GF-D8 (cell line): Measurements from ENCODE around the gene HTT-AS.
"Not testable (repeated sequence)": the region's sequence is repeated elsewhere in the genome, so short reads cannot be mapped to it uniquely, and the experiment has no call there.

Source experiments
- DNase-seq: peaks from one replicate; lab custom pipeline; 2025; lab: John Stamatoyannopoulos, UW

Gene HTT-AS

DNA sequence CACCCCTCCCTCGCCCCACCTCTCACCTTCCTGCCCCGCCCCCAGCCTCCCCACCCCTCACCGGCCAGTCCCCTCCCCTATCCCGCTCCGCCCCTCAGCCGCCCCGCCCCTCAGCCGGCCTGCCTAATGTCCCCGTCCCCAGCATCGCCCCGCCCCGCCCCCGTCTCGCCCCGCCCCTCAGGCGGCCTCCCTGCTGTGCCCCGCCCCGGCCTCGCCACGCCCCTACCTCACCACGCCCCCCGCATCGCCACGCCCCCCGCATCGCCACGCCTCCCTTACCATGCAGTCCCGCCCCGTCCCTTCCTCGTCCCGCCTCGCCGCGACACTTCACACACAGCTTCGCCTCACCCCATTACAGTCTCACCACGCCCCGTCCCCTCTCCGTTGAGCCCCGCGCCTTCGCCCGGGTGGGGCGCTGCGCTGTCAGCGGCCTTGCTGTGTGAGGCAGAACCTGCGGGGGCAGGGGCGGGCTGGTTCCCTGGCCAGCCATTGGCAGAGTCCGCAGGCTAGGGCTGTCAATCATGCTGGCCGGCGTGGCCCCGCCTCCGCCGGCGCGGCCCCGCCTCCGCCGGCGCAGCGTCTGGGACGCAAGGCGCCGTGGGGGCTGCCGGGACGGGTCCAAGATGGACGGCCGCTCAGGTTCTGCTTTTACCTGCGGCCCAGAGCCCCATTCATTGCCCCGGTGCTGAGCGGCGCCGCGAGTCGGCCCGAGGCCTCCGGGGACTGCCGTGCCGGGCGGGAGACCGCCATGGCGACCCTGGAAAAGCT, at the start of gene HTT-AS, which contains the start of gene HTT:
Gene HTT-AS, minus strand, starts transcription at position 461 of the 768 bp plus-strand sequence.
Gene HTT, plus strand, starts transcription at position 604 of the 768 bp plus-strand sequence. Its CDS starts 145 bp downstream, at position 749.
- DNase-seq: peak; percentile 76

DNA sequence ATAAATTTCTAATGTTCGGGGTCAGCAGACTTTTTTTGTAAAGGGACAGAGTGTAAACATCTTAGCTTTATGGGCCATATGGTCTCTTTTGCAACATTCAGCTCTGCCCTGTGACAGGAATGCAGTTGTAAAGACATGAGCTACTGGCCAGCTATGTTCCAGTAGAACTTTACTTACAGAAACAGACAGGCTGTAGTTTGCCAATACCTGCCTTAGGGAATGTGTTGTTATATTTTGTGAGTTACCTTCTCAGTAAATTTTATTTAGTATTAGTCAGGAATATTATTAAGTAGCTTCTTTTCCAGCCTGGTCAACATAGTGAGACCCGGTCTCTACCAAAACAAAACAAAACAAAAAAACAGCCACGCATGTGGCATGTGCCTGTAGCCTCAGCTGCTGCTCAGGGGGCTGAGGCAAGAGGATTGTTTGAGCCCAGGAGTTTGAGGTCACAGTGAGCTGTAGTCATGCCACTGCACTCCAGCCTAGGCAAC, 48.9 kb upstream of the HTT-AS start:
- peak; percentile 50 for DNase-seq

DNA sequence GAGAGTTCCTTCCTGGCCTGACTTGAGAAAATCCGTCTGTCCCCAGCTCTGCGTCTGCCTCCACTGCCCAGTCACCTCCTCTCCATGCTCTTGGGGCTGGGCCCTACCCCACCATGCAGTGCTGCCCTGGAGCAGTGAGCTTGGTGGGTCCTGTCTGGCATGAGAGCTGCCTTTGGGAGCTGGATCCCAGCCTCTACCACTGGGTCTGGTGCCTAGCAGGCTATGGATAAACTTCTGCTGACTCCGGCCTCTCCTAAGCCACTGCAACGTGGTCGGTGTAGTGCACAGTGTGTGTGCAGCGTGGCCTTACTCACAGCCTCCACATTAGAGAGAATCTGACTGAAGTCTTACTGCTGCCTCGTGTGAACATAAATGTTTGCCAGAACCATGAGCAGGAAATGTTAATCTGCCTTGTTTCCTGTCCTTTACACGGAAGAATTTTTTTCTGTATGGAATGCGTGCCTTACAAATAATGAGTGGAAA, 47.8 kb upstream of the HTT-AS start:
- peak; percentile 29 for DNase-seq

DNA sequence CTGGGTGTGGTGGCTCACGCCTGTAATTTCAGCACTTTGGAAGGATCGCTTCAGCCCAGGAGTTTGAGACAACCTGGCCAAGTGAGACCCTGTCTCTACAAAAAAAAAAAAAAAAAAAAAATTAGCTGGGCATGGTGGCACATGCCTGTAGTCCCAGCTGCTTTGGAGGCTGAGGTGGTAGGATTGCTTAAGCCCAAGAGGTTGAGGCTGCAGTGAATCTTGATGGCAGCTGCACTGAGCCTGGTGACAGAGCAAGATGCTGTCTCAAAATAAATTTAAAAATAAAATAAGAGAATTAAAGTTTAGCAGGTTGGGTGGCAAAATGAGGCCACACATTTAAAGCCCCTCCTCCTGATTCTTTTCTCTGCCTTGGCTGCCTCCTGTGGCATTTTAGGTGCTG, 47.3 kb upstream of the HTT-AS start:
- peak; percentile 33 for DNase-seq

GRCh38 chr4:3121110-3121509, 46.8 kb upstream of the HTT-AS start:
- DNase-seq: peak; percentile 90

- DNase-seq: no peak
Measured at GRCh38 chr4:3119464-3119863, 45.1 kb upstream of the HTT-AS start.

DNA sequence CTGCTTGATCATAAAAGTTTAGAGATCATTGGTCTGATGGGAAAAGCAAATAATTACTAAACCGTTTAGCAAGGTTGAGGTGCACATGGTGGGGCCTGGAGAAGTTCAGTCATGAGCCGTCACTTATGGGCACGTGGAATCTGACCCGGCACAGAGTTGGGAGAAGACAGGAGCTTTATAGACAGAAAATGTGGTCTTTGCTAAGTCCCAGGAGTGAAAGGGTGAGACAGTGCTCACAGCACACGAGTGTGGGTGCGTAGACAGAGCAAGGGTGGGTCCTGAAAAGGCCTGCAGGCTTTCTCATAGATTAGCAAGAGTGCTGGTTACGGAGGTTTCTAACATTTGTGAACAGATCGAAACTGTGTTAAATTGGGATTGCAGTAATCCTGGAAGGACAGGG, 44.0 kb upstream of the HTT-AS start:
- no peak for DNase-seq

DNA sequence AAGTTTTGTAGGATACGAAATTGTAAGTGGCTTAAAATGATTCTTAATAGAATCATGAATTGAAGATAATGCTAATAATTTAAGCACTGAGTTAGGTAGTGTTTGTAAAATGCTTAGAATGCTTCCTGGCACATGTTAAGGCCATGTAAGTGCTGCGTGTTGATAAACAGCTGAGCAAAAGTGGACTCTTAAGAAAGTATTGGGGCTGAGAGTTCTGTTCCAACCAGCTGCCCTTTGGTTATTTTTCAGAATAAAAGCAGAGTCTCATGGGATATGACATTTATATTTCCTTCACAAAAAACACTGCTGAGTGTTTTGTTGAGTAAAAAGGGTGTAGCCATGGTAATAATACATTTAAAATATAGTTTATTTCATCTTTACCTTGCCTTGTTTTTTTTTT, 42.6 kb upstream of the HTT-AS start:
- DNase-seq: no peak

DNA sequence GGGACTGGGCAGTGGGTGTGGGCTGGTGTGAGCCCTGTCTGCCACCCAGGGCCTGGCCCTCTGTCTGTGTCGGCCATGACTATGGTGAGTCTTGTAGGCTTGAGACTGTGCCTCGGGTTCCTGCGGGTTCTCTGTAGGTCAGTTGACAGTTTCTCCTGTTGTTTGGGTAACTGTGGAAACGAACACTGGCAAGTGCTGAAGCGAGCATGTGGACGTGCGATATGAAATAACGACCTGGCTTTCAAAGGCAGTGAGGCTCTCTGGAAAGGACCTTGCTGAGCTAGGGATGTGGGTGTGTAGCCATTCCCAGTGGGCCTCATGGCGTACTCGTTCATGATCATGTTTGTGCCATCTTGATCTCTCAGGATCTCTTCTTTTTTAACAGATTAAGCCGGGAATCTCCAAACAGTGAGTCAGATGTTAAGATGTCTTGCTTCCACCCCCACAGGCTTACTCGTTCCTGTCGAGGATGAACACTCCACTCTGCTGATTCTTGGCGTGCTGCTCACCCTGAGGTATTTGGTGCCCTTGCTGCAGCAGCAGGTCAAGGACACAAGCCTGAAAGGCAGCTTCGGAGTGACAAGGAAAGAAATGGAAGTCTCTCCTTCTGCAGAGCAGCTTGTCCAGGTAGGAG, 41.4 kb upstream of the HTT-AS start:
- no peak for DNase-seq

DNA sequence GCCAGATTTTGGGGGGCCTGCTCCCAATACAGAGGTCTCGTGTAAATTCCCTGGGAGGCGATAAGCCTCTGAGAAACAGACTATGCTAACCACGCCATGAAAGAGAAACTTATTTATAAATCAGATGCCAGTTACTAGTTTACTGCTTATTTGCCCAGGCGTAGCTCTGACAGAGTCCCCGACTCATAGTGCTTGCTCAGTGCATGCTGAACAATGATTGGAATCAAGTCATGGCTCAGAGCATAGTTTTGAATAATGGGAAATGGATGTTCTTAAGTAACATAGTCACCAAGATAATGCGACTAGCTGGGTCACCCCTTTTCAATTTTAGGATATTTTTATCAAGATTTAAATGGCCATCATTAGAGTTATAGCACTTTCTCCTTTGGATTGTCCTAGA, 40.0 kb upstream of the HTT-AS start:
- DNase-seq: no peak

DNA sequence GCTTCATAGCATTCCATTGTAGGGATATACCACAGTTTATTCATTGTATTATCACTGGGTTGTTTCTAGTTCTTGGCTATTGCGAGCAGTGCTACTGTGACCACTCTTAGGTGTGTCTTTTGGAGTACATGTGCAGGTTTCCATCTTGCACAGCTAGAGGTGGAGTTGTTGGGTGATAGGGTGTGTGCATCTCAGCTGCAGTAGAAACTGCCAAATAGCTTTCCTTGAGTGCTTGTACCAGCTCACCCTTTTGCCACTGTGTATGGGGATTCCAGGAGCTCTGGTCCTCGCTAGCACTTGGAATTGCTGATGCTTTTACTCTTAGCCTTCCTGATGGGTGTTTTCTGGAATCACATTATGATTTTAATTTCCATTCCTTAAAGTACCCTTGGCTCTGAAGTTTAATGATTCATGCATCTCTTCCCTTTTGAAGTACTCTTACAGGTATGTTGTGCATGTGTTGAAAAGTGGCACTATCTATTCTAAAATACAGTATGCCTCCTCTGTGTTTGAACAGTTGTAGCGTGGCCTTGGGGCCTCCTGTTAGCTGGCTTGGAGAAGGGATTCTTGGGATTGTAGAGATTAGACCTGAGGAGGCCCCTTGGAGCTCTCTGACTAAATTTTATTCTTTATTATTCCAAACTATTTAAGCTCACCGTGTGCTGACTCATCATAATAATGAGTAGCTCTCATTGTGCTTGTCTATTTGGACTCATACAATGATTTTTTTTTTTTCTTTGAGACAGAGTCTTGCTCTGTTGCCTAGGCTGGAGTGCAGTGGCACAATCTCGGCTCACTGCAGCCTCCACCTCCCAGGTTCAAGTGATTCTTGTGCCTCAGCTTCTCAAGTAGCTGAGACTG, 38.5 kb upstream of the HTT-AS start:
- DNase-seq: no peak

DNA sequence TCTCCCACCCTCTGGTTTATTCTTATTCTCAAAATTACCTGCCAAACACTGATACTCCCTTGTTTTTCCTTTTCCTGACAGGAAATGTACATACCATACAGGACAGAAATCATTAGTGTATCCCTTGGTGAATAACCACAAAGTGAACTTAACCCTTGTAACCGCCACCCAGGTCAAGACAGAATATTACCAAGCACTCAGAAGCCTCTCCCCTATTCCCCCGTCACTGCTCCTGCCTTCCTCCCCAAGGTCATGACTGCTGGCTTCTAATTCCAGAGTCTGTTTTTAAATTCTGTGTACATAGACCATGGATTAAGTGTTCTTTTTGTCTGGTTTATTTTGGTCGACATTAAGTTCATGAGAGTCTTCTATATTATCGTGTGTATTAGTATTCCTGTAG, 37.9 kb upstream of the HTT-AS start:
- no peak for DNase-seq

GRCh38 chr4:3111461-3111860, 37.1 kb upstream of the HTT-AS start:
- no peak for DNase-seq

GRCh38 chr4:3108211-3108610, 33.9 kb upstream of the HTT-AS start:
- no peak for DNase-seq

DNA sequence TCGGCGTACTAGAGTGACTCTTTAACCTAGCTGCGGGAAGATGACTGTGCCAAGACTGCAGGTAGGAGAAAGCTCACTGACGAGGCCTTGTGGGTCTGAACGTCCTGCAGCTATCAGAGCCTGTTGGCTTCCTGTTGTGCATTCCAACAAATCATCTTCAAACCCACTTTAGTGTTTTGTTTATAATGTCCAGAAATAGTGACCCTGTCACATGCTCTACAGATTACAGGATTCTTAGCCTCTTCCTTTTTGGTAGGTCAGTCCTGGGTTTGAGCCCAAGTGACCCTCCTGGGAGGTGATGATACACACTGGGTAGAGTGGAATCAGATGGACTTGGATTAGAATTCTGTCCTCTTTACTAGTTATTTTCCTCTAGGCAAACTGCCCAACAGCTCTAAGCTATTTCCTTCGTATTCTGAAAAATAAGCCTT, 33.4 kb upstream of the HTT-AS start:
- no peak for DNase-seq

GRCh38 chr4:3107271-3107670, 32.9 kb upstream of the HTT-AS start:
- DNase-seq: no peak

- peak; percentile 55 for DNase-seq
Measured at GRCh38 chr4:3106339-3107186, 32.2 kb upstream of the HTT-AS start.

DNA sequence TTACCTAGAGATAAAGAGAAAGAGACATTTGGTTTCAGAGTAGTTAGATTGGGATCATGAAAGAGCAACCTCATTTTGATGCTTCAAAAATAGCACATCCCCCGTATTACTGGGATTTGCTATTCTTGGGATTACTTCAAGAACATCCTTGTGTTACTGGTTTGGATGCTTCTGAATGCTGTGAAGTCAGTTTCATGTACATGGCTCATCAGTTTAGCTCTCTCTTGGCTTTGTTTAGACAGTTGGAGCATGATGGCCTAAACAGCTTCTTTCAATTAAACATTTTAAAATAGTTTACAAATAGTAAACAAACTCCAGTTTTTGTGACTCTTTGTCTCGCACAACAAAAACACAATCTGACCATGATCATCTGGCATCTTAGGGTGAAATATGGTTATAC, 24.0 kb upstream of the HTT-AS start:
- DNase-seq: no peak

DNA sequence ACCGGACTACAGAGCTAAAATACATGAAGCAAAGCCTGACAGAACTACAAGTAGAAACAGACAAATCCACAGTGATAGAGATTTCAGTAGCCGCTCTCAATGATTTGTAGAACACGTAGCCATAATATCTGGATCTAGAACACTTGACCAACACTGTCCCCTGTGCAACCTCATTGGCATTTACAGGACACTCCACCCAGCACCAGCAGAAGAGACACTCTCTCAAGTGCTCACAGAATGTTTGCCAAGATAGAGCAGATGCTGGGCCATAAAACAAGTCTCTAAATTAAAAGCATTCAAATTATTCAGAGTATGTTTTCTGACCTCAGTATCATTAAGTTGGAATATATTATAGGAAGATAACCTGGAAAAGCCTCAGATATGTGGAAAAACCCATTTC, 21.9 kb upstream of the HTT-AS start:
- DNase-seq: no peak

DNA sequence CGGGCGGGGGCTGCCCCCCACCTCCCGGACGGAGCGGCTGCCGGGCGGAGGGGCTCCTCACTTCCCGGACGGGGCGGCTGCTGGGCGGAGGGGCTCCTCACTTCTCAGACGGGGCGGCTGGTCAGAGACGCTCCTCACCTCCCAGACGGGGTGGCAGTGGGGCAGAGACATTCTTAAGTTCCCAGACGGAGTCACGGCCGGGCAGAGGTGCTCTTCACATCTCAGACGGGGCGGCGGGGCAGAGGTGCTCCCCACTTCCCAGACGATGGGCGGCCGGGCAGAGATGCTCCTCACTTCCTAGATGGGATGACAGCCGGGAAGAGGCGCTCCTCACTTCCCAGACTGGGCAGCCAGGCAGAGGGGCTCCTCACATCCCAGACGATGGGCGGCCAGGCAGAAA, 20.4 kb upstream of the HTT-AS start:
- DNase-seq: not testable (repeated sequence)

DNA sequence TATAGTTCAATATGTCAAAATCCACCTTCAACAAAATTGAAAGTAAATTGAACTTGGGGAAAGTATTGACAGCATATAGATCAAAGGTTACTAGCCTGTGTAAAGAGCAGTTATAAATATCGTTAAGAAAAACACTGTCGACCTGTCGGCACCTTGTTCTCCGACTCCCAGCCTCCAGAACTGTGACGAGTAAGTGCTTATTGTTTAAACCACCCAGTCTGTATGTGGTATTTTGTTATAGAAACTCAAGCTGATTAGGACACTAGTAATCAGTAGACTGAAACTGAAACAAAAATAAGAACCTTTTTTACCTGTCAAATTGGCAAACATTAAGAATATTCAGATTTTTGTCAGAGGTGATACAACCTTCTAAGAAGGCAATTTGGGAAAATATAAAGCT, 17.1 kb upstream of the HTT-AS start:
- no peak for DNase-seq
